Measurements from ENCODE around the gene FAM229A.

The FAM229A gene

GRCh38 chr1:32346532-32347157, 15.6 kb downstream of the FAM229A start:
- DNase-seq = no peak

- DNase-seq = peak; percentile 14
These were observed 16.9 kb downstream of the FAM229A start for GRCh38 chr1:32345289-32345827.

GRCh38 chr1:32342704-32343103, 19.6 kb downstream of the FAM229A start:
- DNase-seq = no peak

DNA sequence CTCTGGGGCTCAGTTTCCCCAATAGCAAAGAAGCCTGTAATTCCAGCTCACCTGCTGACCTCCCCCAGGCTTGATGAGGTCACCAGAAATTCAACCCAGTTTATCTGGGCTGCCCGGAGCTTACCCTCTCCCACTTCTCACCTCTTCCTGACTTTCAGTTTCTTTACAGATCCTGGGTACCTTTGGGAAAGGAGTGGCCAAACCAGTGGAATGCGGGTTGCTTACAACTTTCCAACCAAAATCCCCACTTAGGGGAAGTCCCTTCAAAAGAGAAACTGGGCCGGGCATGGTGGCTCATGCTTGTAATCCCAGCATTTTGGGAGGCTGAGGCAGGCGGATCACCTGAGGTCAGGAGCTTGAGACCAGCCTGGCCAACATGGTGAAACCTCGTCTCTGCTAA, 20.3 kb downstream of the FAM229A start:
- no peak for DNase-seq

- no peak for DNase-seq
These were observed 21.0 kb downstream of the FAM229A start for GRCh38 chr1:32341186-32341757.

- DNase-seq = peak; percentile 81
These were observed 22.8 kb downstream of the FAM229A start for GRCh38 chr1:32339363-32339978.

GRCh38 chr1:32338637-32339145, 23.6 kb downstream of the FAM229A start:
- no peak for DNase-seq

- no peak for DNase-seq
These were observed 24.2 kb downstream of the FAM229A start for GRCh38 chr1:32337855-32338636.

GRCh38 chr1:32336963-32337675, 25.2 kb downstream of the FAM229A start:
- peak; percentile 81 for DNase-seq

DNA sequence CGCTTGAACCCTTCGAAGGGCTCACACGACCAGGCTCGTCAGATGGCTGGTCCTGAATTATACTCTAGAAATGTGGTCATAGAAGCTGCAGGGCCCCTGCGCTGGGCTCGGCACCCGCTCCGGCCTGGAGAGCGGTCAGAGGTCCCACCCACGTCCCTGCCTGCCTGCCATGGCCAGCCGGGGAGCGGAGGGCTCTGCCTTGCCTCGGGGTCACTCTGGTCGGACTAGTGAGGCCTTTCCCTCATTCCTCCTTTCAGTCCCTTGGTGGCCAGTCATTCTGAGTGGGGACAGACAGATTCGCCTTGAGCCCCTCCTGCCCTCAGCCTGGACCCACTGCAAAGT, 25.7 kb downstream of the FAM229A start:
- DNase-seq = no peak

- DNase-seq = peak; percentile 84
These were observed 26.3 kb downstream of the FAM229A start, which contains the start of gene MARCKSL1 for GRCh38 chr1:32335790-32336590. Gene MARCKSL1 (minus strand): TSS chr1:32336233. CDS start chr1:32336033, 200 bp downstream.

- DNase-seq = no peak
These were observed 26.8 kb downstream of the FAM229A start for GRCh38 chr1:32335535-32335789.

GRCh38 chr1:32334864-32335534, 27.3 kb downstream of the FAM229A start:
- DNase-seq = peak; percentile 70

DNA sequence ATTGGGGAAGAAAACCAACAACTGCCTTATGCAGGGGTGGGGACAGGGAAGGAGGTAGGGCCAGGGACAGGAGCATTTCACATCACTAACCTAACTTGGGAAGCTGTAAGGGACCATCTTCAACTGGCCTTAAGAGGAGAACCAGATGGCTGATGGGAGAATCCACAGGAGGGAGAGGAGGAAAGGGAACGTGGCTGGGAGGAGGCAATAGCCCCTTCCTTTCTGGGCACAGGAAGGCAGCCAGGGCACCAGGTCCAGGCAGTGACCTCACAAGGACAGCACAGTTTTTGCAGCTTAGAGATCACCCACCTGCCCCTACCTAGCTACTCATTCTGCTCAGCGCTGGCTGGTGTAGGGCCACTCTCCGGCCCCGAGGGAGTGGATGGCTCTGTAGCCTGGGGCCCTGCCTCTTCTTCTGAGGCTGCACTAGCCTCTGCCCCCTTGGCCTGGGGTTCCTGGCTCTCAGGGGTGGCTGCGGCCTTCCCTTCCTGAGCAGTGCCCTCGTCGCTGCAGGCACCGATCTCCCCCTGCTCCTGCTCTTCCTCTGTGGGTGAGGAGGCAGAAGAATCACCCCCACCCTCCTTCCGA, 27.9 kb downstream of the FAM229A start:
- DNase-seq = no peak

DNA sequence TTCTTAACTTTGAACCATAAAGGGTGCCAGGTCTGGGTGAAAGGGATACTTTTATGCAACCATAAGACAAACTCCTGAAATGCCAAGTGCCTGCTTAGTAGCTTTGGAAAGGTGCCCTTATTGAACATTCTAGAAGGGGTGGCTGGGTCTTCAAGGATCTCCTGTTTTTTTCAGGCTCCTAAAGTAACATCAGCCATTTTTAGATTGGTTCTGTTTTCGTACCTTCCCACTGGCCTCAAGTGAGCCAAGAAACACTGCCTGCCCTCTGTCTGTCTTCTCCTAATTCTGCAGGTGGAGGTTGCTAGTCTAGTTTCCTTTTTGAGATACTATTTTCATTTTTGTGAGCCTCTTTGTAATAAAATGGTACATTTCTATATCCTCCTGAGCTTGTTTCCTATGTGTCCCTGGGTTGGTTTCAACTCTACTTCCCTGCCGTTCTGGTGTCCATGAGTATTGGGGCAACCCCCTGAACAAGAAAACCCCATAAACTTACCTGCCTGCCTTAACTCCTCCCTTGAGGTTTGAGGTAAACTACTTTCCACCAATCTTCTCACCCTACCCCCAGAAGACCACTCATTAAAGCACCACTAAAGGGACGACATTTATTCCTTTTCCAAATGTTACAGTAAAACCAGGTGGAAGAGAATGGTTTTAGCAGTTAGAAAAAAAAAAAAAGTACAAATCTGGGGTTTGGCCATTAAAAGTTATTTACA, 28.9 kb downstream of the FAM229A start:
- DNase-seq = no peak

DNA sequence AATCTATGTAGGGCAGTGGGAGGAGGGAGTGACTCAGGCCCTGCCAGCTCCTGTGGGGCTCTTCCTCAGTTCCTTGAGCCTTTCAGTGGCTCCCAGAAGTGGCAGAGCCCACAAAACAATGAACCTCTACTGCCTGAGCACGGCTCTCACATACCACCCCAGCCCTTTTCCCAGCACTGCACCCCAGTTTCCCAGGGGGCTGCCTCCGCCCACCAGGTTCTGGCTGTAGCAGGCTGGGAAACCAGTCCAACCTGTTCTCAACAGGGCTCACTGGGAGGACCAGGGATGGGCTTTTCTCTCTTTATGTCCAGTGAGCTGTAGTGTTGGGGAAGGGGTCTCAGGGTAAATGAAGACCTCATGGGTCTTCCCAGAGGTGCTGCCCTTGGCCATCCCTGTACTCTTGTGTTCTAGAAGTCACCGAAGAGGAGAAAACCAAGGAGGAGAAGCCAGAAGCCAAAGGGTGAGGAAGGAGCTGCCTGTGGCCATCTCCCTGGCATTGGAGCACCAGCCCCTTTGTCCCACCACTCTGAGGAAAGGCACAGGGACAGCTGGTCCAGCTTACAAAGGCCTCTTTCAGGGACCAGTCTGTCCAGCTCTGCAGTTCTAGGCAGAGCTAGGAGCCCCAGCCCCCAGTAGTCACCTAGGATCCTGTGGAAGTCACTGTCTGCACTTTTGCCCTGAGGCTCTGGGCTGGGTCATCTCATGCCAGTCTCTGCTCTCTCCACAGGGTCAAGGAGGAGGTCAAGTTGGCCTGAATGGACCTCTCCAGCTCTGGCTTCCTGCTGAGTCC, 29.8 kb downstream of the FAM229A start:
- DNase-seq = no peak

DNA sequence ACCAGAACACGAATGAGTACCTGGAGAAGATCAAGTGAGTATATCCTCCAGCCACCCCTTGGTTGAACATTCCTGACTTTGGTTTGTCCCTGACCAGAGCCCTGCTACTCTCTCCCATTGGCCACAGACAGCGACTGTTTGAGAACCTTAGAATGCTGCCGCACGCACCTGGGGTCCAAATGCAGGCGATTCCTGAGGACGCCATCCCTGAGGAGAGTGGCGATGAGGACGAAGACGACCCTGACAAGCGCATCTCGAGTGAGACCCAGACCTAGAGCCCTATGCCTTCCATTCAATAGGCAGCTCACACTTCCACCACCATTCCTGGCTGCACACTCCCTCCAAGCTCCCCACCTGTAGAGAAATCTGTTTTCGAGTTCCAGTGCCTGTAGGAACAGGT, 30.7 kb downstream of the FAM229A start:
- no peak for DNase-seq

- DNase-seq = no peak
These were observed 31.6 kb downstream of the FAM229A start for GRCh38 chr1:32330558-32331151.

- DNase-seq = no peak
These were observed 32.3 kb downstream of the FAM229A start for GRCh38 chr1:32329931-32330466.

Data from OCI-M1 (cell line).